GM21390 (cell line): ENCODE results near the gene FBXL5.

ENCODE experiments used
- ATAC-seq: cut with Tn5 transposase; IDR thresholded peaks from one replicate; pipeline ENCODE4 v1.9.1; 2021; ENCODE audit not compliant: unreplicated experiment

FBXL5 gene

GRCh38 chr4:15655223-15656037, at the start of gene FBXL5:
FBXL5 (minus strand) TSS chr4:15655357; CDS start chr4:15655287, 70 bp downstream.
- peak; percentile 71 for ATAC-seq

GRCh38 chr4:15704129-15704528, 49.0 kb upstream of the FBXL5 start:
- no peak for ATAC-seq

GRCh38 chr4:15703439-15703838, 48.3 kb upstream of the FBXL5 start:
- no peak for ATAC-seq

GRCh38 chr4:15702941-15703403, 47.8 kb upstream of the FBXL5 start, which contains the start of gene BST1:
BST1 (plus strand) TSS chr4:15703065; CDS start chr4:15703145, 80 bp downstream.
- ATAC-seq, result peak; percentile 87

- no peak for ATAC-seq
Observed at GRCh38 chr4:15696866-15697265, 41.7 kb upstream of the FBXL5 start.

- ATAC-seq, result no peak
Observed at GRCh38 chr4:15695729-15696128, 40.6 kb upstream of the FBXL5 start.

- ATAC-seq, result no peak
Observed at GRCh38 chr4:15695240-15695699, 40.1 kb upstream of the FBXL5 start.

- ATAC-seq, result no peak
Observed at GRCh38 chr4:15694431-15694830, 39.3 kb upstream of the FBXL5 start.

- ATAC-seq, result no peak
Observed at GRCh38 chr4:15692602-15693001, 37.4 kb upstream of the FBXL5 start.

GRCh38 chr4:15691346-15692135, 36.4 kb upstream of the FBXL5 start:
- ATAC-seq, result no peak

GRCh38 chr4:15690020-15690809, 35.1 kb upstream of the FBXL5 start:
- ATAC-seq, result no peak

GRCh38 chr4:15689540-15689939, 34.4 kb upstream of the FBXL5 start:
- ATAC-seq, result no peak

GRCh38 chr4:15688051-15688450, 32.9 kb upstream of the FBXL5 start:
- ATAC-seq, result no peak

GRCh38 chr4:15684498-15684897, 29.3 kb upstream of the FBXL5 start:
- no peak for ATAC-seq

- ATAC-seq, result no peak
Observed at GRCh38 chr4:15683143-15683495, 28.0 kb upstream of the FBXL5 start.

- no peak for ATAC-seq
Observed at GRCh38 chr4:15682242-15683142, 27.3 kb upstream of the FBXL5 start.

- ATAC-seq, result peak; percentile 92
Observed at GRCh38 chr4:15681372-15682241, 26.4 kb upstream of the FBXL5 start, which contains the start of gene FAM200B. FAM200B (plus strand) TSS chr4:15681827; CDS start chr4:15686978, 5,151 bp downstream.

GRCh38 chr4:15681067-15681371, 25.9 kb upstream of the FBXL5 start:
- no peak for ATAC-seq

- no peak for ATAC-seq
Observed at GRCh38 chr4:15677507-15677988, 22.4 kb upstream of the FBXL5 start.
